Measurements from ENCODE around the gene FRG1. TPM values are rescaled to one million over a fixed set of nuclear protein-coding genes. Genes with fewer than 3 reads are reported as not detected.
"Not testable (repeated sequence)": the region's sequence is repeated elsewhere in the genome, so short reads cannot be mapped to it uniquely, and the experiment has no call there.

The FRG1 gene
- 27.3 and 38.4 TPM in 2 replicates for total RNA-seq (2014; rRNA removed; shearing (Covaris generic); ENCODE audit: low replicate concordance)

DNA sequence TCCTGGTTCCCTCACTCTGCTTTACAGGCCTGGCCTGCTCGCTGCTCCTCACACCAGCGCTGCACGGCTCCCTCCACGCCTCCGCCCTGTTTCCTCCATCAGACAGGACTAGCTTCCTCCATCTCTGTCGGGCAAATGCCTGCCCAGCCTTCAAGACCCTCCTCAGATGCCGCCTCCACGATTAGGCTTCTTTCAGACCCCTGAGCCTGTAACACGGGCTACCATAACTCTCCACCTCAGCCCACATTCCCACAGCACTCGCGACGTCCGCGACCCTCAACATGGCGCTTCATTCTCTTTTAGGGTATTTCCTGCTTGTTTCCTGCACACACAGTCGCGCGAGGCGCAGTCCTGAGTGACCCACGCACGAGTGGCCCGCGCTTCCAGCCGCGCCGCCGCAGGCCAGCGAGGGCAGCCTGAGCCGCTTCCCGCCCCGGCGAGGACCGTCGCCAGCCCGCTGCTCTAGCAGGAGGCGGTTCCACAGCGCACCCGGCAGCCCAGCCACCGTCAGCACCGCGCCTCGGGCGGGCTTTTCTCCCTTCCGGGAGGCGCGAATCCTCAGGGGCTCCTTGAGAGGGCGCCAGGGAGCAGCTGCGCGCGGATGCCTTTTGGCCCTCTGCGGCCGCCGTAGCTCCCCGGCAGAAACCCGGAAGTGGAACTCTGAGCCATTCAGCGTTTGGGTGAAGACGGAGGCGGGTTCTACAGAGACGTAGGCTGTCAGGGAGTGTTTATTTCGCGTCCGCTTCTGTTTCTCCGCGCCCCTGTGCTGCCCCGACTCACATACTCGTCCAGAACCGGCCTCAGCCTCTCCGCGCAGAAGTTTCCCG lies at the start of gene FRG1:
Gene FRG1 (plus strand): TSS at position 695 of the 827 bp plus-strand sequence. CDS start 138 bp downstream, outside the sequence.
- H3K4me2 ChIP-seq (ENCODE audit: low read depth, low read length, poor library complexity, severe bottlenecking), result peak within 1 kb of the TSS; percentile 69
- H2AFZ ChIP-seq (ENCODE audit: low read length), result peak within 1 kb of the TSS; percentile 84; the same call in 1 of the 2 replicates
- peak within 1 kb of the TSS; percentile 71 for H3K4me3 ChIP-seq (ENCODE audit: low read length)

DNA sequence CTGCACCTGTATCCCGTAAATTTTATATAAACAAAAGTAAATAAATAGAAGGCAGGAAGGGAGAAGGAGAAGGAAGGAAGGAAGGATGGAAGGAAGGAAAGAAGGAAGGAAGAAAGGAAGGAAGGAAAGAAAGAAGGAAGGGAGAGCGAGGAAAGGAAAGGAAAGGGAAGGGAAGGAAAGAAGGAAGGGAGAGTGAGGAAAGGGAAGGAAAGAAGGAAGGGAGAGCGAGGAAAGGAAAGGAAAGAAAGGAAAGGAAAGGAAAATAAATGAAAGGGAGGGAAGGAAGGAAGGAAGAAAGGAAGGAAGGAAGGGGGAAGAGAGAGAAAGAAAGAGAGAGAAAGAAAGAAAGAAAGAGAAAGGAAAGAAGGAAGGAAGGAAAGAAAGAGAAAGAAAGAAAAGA lies 43.0 kb upstream of the FRG1 start:
- Histone ChIP-seq H3K9me2 (replicated peaks; ENCODE audit: insufficient read depth, low read length) (no peaks in the 10 kb centered on the region), H3K4me3 (ENCODE audit: low read length) (no peak overlapping the region), H3K4me1 (ENCODE audit: low read length) (no peaks in the 10 kb centered on the region), H3K27ac (ENCODE audit: low read length) (no peak overlapping the region), H3K79me2 (ENCODE audit: low read length) (no peaks in the 10 kb centered on the region), H4K20me1 (ENCODE audit: insufficient read depth, low read depth, low read length) (no peaks in the 10 kb centered on the region), H3K9me3 (ENCODE audit: low read length) (no peaks in the 10 kb centered on the region), H3K27me3 (ENCODE audit: low read length) (no peaks in the 10 kb centered on the region), H2AFZ (ENCODE audit: low read length) (no peak overlapping the region), H3K36me3 (ENCODE audit: insufficient read depth, low read length) (no peaks in the 10 kb centered on the region), H3K4me2 (ENCODE audit: low read depth, low read length, poor library complexity, severe bottlenecking) (no peak overlapping the region), H3K9ac (ENCODE audit: low read length) (no peak overlapping the region)
- no peak for DNase-seq

More for the DNA sequence above, at the start of gene FRG1:
- H3K79me2 ChIP-seq (ENCODE audit: low read length), result peaks cover 37% of the 10 kb centered on the region
- peak within 1 kb of the TSS; percentile 73 for H3K9ac ChIP-seq (ENCODE audit: low read length)
- DNase-seq, result peak; percentile 93
- no peaks in the 10 kb centered on the region for H4K20me1 ChIP-seq (ENCODE audit: insufficient read depth, low read depth, low read length)
- H3K9me3 ChIP-seq (ENCODE audit: low read length), result no peaks in the 10 kb centered on the region
- H3K9me2 ChIP-seq (replicated peaks; ENCODE audit: insufficient read depth, low read length), result no peaks in the 10 kb centered on the region
- no peaks in the 10 kb centered on the region for H3K27me3 ChIP-seq (ENCODE audit: low read length)
- peaks cover 5% of the 10 kb centered on the region for H3K4me1 ChIP-seq (ENCODE audit: low read length)
- H3K27ac ChIP-seq (ENCODE audit: low read length), result peak within 1 kb of the TSS; percentile 42
- H3K36me3 ChIP-seq (ENCODE audit: insufficient read depth, low read length), result no peaks in the 10 kb centered on the region

DNA sequence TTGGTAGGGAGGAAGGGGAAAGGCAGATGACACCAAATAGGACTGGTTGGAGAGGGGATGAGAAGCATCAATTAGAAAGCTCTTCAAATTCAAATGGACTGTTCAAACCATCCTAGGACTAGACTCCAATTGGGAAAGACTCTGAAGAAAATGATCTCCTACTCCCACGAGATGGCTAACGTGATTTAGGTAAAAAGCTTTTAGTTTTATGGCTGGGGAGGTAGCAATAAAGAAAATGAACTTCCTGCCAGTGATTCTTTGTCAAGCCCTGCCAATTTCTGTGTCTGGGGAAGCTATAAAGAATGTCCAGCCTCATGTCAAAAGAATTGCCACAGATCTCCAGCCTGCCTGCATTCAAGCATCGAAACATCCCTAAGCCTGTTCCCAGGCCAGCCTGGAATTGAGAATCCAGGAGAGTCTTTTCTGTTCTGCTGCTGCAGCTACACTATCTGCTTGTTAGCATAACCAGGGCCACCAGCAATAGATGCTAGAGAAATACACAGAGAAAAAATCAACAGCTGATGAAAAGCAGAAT lies 41.1 kb upstream of the FRG1 start:
- not testable (repeated sequence) for H3K27ac ChIP-seq (ENCODE audit: low read length); H4K20me1 ChIP-seq (ENCODE audit: insufficient read depth, low read depth, low read length); H3K4me1 ChIP-seq (ENCODE audit: low read length); DNase-seq; H2AFZ ChIP-seq (ENCODE audit: low read length); H3K27me3 ChIP-seq (ENCODE audit: low read length); H3K36me3 ChIP-seq (ENCODE audit: insufficient read depth, low read length); H3K4me3 ChIP-seq (ENCODE audit: low read length); H3K9me3 ChIP-seq (ENCODE audit: low read length); H3K9ac ChIP-seq (ENCODE audit: low read length); H3K9me2 ChIP-seq (replicated peaks; ENCODE audit: insufficient read depth, low read length); H3K4me2 ChIP-seq (ENCODE audit: low read depth, low read length, poor library complexity, severe bottlenecking); H3K79me2 ChIP-seq (ENCODE audit: low read length)

DNA sequence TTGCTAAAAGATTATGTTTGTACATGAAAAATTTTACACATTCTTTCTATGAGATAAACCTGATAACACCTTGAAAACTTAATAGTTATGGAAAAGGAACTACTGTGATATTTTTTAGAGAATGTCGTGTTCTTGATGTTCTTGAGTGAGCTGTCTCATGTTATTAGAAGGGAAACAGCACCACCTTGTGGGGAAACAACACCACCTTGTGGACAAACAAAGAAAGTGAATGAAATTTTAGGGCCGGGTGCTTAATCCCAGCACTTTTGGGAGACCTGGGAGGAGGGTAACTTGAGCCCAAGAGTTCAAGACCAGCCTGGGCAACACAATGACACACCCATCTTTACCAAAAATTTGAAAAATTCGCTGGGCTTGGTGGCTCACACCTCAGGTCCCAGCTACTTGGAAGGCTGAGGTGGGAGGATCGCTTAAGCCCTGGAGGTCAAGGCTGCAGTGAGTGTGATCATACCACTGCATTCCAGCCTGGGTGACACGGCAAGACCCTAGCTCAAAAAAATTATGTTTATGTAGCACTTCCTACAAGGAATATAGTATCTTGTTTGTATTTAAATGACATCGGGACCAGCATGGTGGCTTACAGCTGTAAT lies 36.1 kb upstream of the FRG1 start:
- H4K20me1 ChIP-seq (ENCODE audit: insufficient read depth, low read depth, low read length); H3K4me2 ChIP-seq (ENCODE audit: low read depth, low read length, poor library complexity, severe bottlenecking); H3K27ac ChIP-seq (ENCODE audit: low read length); H3K27me3 ChIP-seq (ENCODE audit: low read length); H3K9ac ChIP-seq (ENCODE audit: low read length); H3K36me3 ChIP-seq (ENCODE audit: insufficient read depth, low read length); H3K79me2 ChIP-seq (ENCODE audit: low read length); H2AFZ ChIP-seq (ENCODE audit: low read length); H3K4me3 ChIP-seq (ENCODE audit: low read length); H3K9me2 ChIP-seq (replicated peaks; ENCODE audit: insufficient read depth, low read length); H3K9me3 ChIP-seq (ENCODE audit: low read length); H3K4me1 ChIP-seq (ENCODE audit: low read length): not testable (repeated sequence)
- peak; percentile 70 for DNase-seq

DNA sequence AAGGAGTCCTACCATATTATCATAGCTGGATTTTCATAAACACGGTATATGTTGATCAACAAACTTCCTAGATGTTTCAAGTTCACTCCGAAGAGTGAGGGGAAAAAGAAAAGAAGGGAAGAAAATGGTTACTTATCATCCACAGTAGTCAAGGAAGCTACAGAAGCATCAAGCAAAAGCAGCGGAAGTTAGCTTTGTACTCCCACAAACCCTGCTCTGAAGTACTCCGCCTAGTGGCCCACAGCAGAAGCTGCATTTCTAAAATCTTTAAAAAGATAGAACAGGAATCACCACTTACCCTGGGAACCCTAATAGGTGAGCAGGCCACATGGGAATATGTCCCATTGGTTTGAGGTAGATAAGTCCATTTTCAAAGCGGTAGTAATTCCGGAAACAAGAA lies 28.5 kb upstream of the FRG1 start:
- no peak for DNase-seq
- no peak overlapping the region for H3K27ac ChIP-seq (ENCODE audit: low read length)
- H3K36me3 ChIP-seq (ENCODE audit: insufficient read depth, low read length), result no peaks in the 10 kb centered on the region
- H3K4me3 ChIP-seq (ENCODE audit: low read length), result no peak overlapping the region
- no peaks in the 10 kb centered on the region for H4K20me1 ChIP-seq (ENCODE audit: insufficient read depth, low read depth, low read length)
- H3K27me3 ChIP-seq (ENCODE audit: low read length), result no peaks in the 10 kb centered on the region
- no peaks in the 10 kb centered on the region for H3K79me2 ChIP-seq (ENCODE audit: low read length)
- H3K9ac ChIP-seq (ENCODE audit: low read length), result no peak overlapping the region
- H3K4me1 ChIP-seq (ENCODE audit: low read length), result no peaks in the 10 kb centered on the region
- H3K4me2 ChIP-seq (ENCODE audit: low read depth, low read length, poor library complexity, severe bottlenecking), result no peak overlapping the region
- H3K9me3 ChIP-seq (ENCODE audit: low read length), result no peaks in the 10 kb centered on the region
- no peaks in the 10 kb centered on the region for H3K9me2 ChIP-seq (replicated peaks; ENCODE audit: insufficient read depth, low read length)
- no peak overlapping the region for H2AFZ ChIP-seq (ENCODE audit: low read length)

DNA sequence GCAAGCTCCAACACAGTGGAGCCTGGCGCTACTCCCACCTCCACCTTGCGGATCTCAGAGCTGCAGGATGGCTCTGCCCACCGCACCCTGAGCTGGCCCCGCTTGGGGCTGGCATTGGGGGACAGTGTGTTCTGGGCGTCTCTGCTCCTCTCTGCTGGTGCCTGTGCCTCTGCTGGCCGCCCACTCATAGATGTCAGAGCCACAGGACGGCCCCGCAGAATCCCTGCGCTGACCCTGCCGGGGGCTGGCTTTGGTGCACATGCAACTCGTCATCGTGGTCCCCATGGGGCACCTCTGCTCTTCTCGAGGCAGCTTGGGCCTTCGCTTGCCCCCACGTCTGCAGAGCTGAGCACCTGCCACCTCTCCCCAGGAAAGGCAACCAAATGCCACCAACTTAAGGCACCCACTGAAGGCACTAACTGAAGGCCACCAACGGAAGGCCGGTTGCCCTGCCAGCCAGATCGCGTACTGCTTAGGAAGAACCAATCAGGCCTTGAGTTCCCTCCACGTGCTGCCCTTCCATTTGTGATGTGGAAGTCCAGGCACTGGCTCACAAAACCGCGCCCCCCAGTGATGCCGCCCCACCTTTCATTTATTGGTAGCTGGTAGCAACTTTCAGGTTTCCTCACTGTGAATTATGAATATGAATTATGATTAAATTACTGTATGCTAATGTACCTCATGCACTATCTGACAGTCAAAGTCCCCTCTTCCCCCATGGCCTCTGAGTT lies 23.3 kb upstream of the FRG1 start:
- Histone ChIP-seq H3K9ac (ENCODE audit: low read length) (no peak overlapping the region), H3K27ac (ENCODE audit: low read length) (no peak overlapping the region), H3K79me2 (ENCODE audit: low read length) (no peaks in the 10 kb centered on the region), H3K9me2 (replicated peaks; ENCODE audit: insufficient read depth, low read length) (no peaks in the 10 kb centered on the region), H3K36me3 (ENCODE audit: insufficient read depth, low read length) (no peaks in the 10 kb centered on the region), H2AFZ (ENCODE audit: low read length) (no peak overlapping the region), H3K4me2 (ENCODE audit: low read depth, low read length, poor library complexity, severe bottlenecking) (no peak overlapping the region), H3K4me1 (ENCODE audit: low read length) (no peaks in the 10 kb centered on the region), H3K9me3 (ENCODE audit: low read length) (no peaks in the 10 kb centered on the region), H3K27me3 (ENCODE audit: low read length) (no peaks in the 10 kb centered on the region), H3K4me3 (ENCODE audit: low read length) (no peak overlapping the region), H4K20me1 (ENCODE audit: insufficient read depth, low read depth, low read length) (no peaks in the 10 kb centered on the region)
- no peak for DNase-seq

DNA sequence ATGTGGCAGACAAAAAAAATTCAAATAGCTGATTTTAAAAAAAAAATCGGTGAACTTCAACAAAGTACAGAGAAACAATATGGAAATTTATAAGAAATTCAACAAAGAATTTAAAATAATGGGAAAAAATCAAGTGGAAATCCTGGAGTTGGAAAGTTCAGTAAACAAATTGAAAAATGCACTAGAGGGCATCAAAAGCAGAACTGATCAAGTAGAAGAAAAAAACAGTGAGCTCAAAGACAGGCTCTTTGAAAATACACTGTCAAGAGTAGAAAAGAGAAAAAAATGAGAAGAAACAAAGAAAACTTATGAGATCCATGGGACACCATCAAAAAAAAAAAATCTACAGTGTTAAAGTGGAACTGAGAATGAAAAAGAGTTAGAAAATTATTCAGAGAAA lies 19.6 kb upstream of the FRG1 start:
- Histone ChIP-seq H2AFZ (ENCODE audit: low read length) (no peak overlapping the region), H3K36me3 (ENCODE audit: insufficient read depth, low read length) (no peaks in the 10 kb centered on the region), H3K27ac (ENCODE audit: low read length) (no peak overlapping the region), H3K4me1 (ENCODE audit: low read length) (no peaks in the 10 kb centered on the region), H3K9me2 (replicated peaks; ENCODE audit: insufficient read depth, low read length) (no peaks in the 10 kb centered on the region), H3K4me2 (ENCODE audit: low read depth, low read length, poor library complexity, severe bottlenecking) (no peak overlapping the region), H3K27me3 (ENCODE audit: low read length) (no peaks in the 10 kb centered on the region), H3K4me3 (ENCODE audit: low read length) (no peak overlapping the region), H3K9me3 (ENCODE audit: low read length) (no peaks in the 10 kb centered on the region), H4K20me1 (ENCODE audit: insufficient read depth, low read depth, low read length) (no peaks in the 10 kb centered on the region), H3K79me2 (ENCODE audit: low read length) (no peaks in the 10 kb centered on the region), H3K9ac (ENCODE audit: low read length) (no peak overlapping the region)
- DNase-seq, result no peak

DNA sequence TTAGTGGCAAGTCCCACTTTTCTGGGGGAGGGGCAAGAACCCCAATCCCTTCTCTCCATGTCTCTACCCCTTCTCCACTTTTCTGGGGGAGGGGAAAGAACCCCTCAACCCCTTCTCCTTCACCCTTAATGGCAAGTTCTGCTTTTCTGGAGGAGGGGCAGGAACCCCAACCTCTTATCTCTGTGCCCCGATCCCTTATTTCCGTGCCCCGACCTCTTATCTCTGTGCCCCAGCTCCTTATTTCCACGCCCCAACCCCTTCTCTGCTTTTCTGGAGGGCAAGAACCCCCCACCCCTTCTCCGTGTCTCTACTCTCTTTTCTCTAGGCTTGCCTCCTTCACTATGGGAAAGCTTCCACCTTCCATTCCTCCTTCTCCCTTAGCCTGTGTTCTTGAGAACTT lies 13.9 kb upstream of the FRG1 start:
- not testable (repeated sequence) for H4K20me1 ChIP-seq (ENCODE audit: insufficient read depth, low read depth, low read length); H3K9me2 ChIP-seq (replicated peaks; ENCODE audit: insufficient read depth, low read length); H3K79me2 ChIP-seq (ENCODE audit: low read length); H3K27ac ChIP-seq (ENCODE audit: low read length); DNase-seq; H3K4me3 ChIP-seq (ENCODE audit: low read length); H3K4me1 ChIP-seq (ENCODE audit: low read length); H2AFZ ChIP-seq (ENCODE audit: low read length); H3K27me3 ChIP-seq (ENCODE audit: low read length); H3K36me3 ChIP-seq (ENCODE audit: insufficient read depth, low read length); H3K9ac ChIP-seq (ENCODE audit: low read length); H3K4me2 ChIP-seq (ENCODE audit: low read depth, low read length, poor library complexity, severe bottlenecking); H3K9me3 ChIP-seq (ENCODE audit: low read length)

Measured in Karpas-422 (cell line).